HEK293 (cell line): ENCODE measurements around the gene INF2.

Experiments
- BCL6B ChIP-seq: fragments of 450-650 bp; formaldehyde crosslinking; IDR thresholded peaks from 2 replicates; pipeline ENCODE4 v1.5.1; 2017; ENCODE audit warnings: missing biosample characterization, missing genetic modification characterization
- CTCF ChIP-seq: fragments of 450-650 bp; formaldehyde crosslinking; IDR thresholded peaks from 2 replicates; pipeline ENCODE4 v1.5.1; 2016; ENCODE audit warnings: missing biosample characterization, missing genetic modification characterization
- ELK4 ChIP-seq: IDR thresholded peaks from 2 replicates; pipeline ENCODE4 v1.6.1; 2011; ENCODE audit warnings: mild to moderate bottlenecking, low read depth, low read length, borderline replicate concordance
- HOXC10 ChIP-seq: sonication (generic); formaldehyde crosslinking; IDR thresholded peaks from 2 replicates; pipeline ENCODE4 v1.8.1; 2023; ENCODE audit warnings: mild to moderate bottlenecking, missing genetic modification reagents
- KLF10 ChIP-seq: fragments of 450-650 bp; IDR thresholded peaks from 2 replicates; pipeline ENCODE4 v1.5.1; 2018; ENCODE audit warnings: missing biosample characterization, mild to moderate bottlenecking, missing genetic modification characterization
- KLF7 ChIP-seq: fragments of 450-650 bp; formaldehyde crosslinking; IDR thresholded peaks from 2 replicates; pipeline ENCODE4 v1.5.1; 2016; ENCODE audit warnings: missing biosample characterization, missing genetic modification characterization, borderline replicate concordance
- REST ChIP-seq: fragments of 450-650 bp; formaldehyde crosslinking; IDR thresholded peaks from 2 replicates; pipeline ENCODE4 v1.5.1; 2016; ENCODE audit warnings: missing biosample characterization, missing genetic modification characterization
- ZFP69B ChIP-seq: fragments of 450-650 bp; formaldehyde crosslinking; IDR thresholded peaks from 2 replicates; pipeline ENCODE4 v1.5.1; 2016; ENCODE audit warnings: missing biosample characterization, missing genetic modification characterization
- ZNF132 ChIP-seq: fragments of 450-650 bp; formaldehyde crosslinking; IDR thresholded peaks from 2 replicates; pipeline ENCODE4 v1.5.1; 2017; ENCODE audit warnings: missing biosample characterization, missing genetic modification characterization, borderline replicate concordance
- ZNF221 ChIP-seq: fragments of 450-650 bp; formaldehyde crosslinking; IDR thresholded peaks from 2 replicates; pipeline ENCODE4 v1.5.1; 2017; ENCODE audit warnings: missing biosample characterization, missing genetic modification characterization, borderline replicate concordance
- ZNF223 ChIP-seq: fragments of 450-650 bp; formaldehyde crosslinking; IDR thresholded peaks from 2 replicates; pipeline ENCODE4 v1.5.1; 2016; ENCODE audit warnings: missing biosample characterization, missing genetic modification characterization
- ZNF266 ChIP-seq: fragments of 450-650 bp; formaldehyde crosslinking; IDR thresholded peaks from 2 replicates; pipeline ENCODE4 v1.5.1; 2016; ENCODE audit warnings: missing biosample characterization, missing genetic modification characterization, low read depth
- ZNF292 ChIP-seq: fragments of 450-650 bp; formaldehyde crosslinking; IDR thresholded peaks from 2 replicates; pipeline ENCODE4 v1.5.1; 2016; ENCODE audit warnings: low read depth, missing biosample characterization, missing genetic modification characterization, borderline replicate concordance
- ZNF350 ChIP-seq: fragments of 450-650 bp; formaldehyde crosslinking; IDR thresholded peaks from 2 replicates; pipeline ENCODE4 v1.5.0; 2017; ENCODE audit warnings: missing biosample characterization, mild to moderate bottlenecking, missing genetic modification characterization
- ZNF354C ChIP-seq: fragments of 450-650 bp; formaldehyde crosslinking; IDR thresholded peaks from 2 replicates; pipeline ENCODE4 v1.5.1; 2016; ENCODE audit warnings: missing biosample characterization, missing genetic modification characterization, low read depth, borderline replicate concordance
- ZNF366 ChIP-seq: fragments of 450-650 bp; formaldehyde crosslinking; conservative IDR thresholded peaks from 2 replicates; pipeline ENCODE4 v1.5.1; 2016; ENCODE audit warnings: missing biosample characterization, missing genetic modification characterization
- ZNF404 ChIP-seq: fragments of 450-650 bp; formaldehyde crosslinking; IDR thresholded peaks from 2 replicates; pipeline ENCODE4 v1.5.1; 2017; ENCODE audit warnings: missing biosample characterization, missing genetic modification characterization
- ZNF449 ChIP-seq: fragments of 450-650 bp; formaldehyde crosslinking; IDR thresholded peaks from 2 replicates; pipeline ENCODE4 v1.5.1; 2017; ENCODE audit warnings: missing biosample characterization, mild to moderate bottlenecking, missing genetic modification characterization, moderate library complexity
- ZNF513 ChIP-seq: fragments of 450-650 bp; IDR thresholded peaks from 2 replicates; pipeline ENCODE4 v1.5.1; 2018; ENCODE audit warnings: missing biosample characterization, missing genetic modification characterization
- ZNF530 ChIP-seq: fragments of 450-650 bp; formaldehyde crosslinking; IDR thresholded peaks from 2 replicates; pipeline ENCODE4 v1.5.1; 2016; ENCODE audit warnings: low read depth, missing biosample characterization, missing genetic modification characterization
- ZNF560 ChIP-seq: fragments of 450-650 bp; formaldehyde crosslinking; IDR thresholded peaks from 2 replicates; pipeline ENCODE4 v1.5.1; 2017; ENCODE audit warnings: missing biosample characterization, missing genetic modification characterization, borderline replicate concordance
- ZNF623 ChIP-seq: fragments of 450-650 bp; formaldehyde crosslinking; IDR thresholded peaks from 2 replicates; pipeline ENCODE4 v1.5.1; 2016; ENCODE audit warnings: missing biosample characterization, missing genetic modification characterization
- ZNF645 ChIP-seq: fragments of 450-650 bp; formaldehyde crosslinking; IDR thresholded peaks from 2 replicates; pipeline ENCODE4; 2016; ENCODE audit warnings: missing biosample characterization, missing genetic modification characterization
- TF ChIP-seq, protein P1 (sequence below): fragments of 450-650 bp; formaldehyde crosslinking; IDR thresholded peaks from 2 replicates; pipeline ENCODE4 v1.5.1; 2016; ENCODE audit warnings: missing biosample characterization, missing genetic modification characterization, low read depth

Gene INF2

GRCh38 chr14:104723651-104724406 is 34.4 kb downstream of the INF2 start, which contains the start of gene ADSS1 (continued):
- no peak for TF ChIP-seq ZNF560 (tag by site-specific recombination)
- TF ChIP-seq ZNF292 (tag by site-specific recombination), result no peak
- TF ChIP-seq KLF10, result peak; percentile 76
- no peak for TF ChIP-seq ZNF266 (tag by site-specific recombination)
- TF ChIP-seq ZNF404, result no peak
- no peak for TF ChIP-seq ZNF223 (tag by site-specific recombination)
- TF ChIP-seq KLF7, result no peak
- TF ChIP-seq ZNF449, result no peak
- TF ChIP-seq ZNF530 (tag by site-specific recombination), result no peak
- TF ChIP-seq REST (tag by site-specific recombination), result no peak; the same call in 1 of the 2 replicates
- TF ChIP-seq ZNF354C (tag by site-specific recombination), result no peak
- TF ChIP-seq ZNF350 (tag by site-specific recombination), result no peak
- TF ChIP-seq ZNF623 (tag by site-specific recombination), result no peak
- no peak for TF ChIP-seq ZFP69B
- TF ChIP-seq ZNF366 (tag by site-specific recombination), result no peak
- TF ChIP-seq, protein P1, sequence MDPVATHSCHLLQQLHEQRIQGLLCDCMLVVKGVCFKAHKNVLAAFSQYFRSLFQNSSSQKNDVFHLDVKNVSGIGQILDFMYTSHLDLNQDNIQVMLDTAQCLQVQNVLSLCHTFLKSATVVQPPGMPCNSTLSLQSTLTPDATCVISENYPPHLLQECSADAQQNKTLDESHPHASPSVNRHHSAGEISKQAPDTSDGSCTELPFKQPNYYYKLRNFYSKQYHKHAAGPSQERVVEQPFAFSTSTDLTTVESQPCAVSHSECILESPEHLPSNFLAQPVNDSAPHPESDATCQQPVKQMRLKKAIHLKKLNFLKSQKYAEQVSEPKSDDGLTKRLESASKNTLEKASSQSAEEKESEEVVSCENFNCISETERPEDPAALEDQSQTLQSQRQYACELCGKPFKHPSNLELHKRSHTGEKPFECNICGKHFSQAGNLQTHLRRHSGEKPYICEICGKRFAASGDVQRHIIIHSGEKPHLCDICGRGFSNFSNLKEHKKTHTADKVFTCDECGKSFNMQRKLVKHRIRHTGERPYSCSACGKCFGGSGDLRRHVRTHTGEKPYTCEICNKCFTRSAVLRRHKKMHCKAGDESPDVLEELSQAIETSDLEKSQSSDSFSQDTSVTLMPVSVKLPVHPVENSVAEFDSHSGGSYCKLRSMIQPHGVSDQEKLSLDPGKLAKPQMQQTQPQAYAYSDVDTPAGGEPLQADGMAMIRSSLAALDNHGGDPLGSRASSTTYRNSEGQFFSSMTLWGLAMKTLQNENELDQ (tag by site-specific recombination), result no peak
- TF ChIP-seq ZNF132 (tag by site-specific recombination), result no peak
- TF ChIP-seq ZNF645, result peak; percentile 75; the same call in 1 of the 2 replicates
- no peak for TF ChIP-seq BCL6B (tag by site-specific recombination)
- peak; percentile 89 for TF ChIP-seq CTCF (tag by site-specific recombination)
- no peak for TF ChIP-seq ZNF221 (tag by site-specific recombination)
- no peak for TF ChIP-seq HOXC10 (CRISPR knock-in tag)
- no peak for TF ChIP-seq ZNF513 (tag by site-specific recombination)
- TF ChIP-seq ELK4, result no peak
